HepG2 (cell line): Measurements from ENCODE around the gene RPS15A. TPM values are rescaled to one million over a fixed set of nuclear protein-coding genes. Genes with fewer than 3 reads are reported as not detected.

ENCODE experiments used
- ARNT2 ChIP-seq: sonication (generic); formaldehyde crosslinking; IDR thresholded peaks from 2 replicates; pipeline ENCODE4 v1.8.0; 2022; ENCODE audit warnings: mild to moderate bottlenecking, low read depth, missing genetic modification reagents, moderate library complexity
- CCAR2 ChIP-seq: fragments of 200-400 bp; formaldehyde crosslinking; optimal IDR thresholded peaks from 2 replicates; pipeline ENCODE3; 2018; ENCODE audit warnings: low read depth, mild to moderate bottlenecking, low read length, moderate library complexity
- DNMT3B ChIP-seq: conservative IDR thresholded peaks from 2 replicates; pipeline ENCODE4 v1.6.1; 2016; ENCODE audit warnings: missing biosample characterization, control low read depth
- FOXO1 ChIP-seq: sonication (generic); formaldehyde crosslinking; IDR thresholded peaks from 2 replicates; pipeline ENCODE4 v1.4.0; 2020; ENCODE audit warnings: missing genetic modification reagents
- KAT7 ChIP-seq: IDR thresholded peaks from 2 replicates; pipeline ENCODE4 v1.6.1; 2018; ENCODE audit warnings: borderline replicate concordance, missing compliant biosample characterization
- KMT2A ChIP-seq: sonication (generic); formaldehyde crosslinking; IDR thresholded peaks from 2 replicates; pipeline ENCODE4 v1.4.0; 2020; ENCODE audit warnings: missing genetic modification reagents
- MEF2D ChIP-seq: sonication (generic); formaldehyde crosslinking; IDR thresholded peaks from 2 replicates; pipeline ENCODE4 v1.5.1; 2020; ENCODE audit warnings: mild to moderate bottlenecking, missing genetic modification reagents
- MXI1 ChIP-seq: IDR thresholded peaks from 3 replicates; pipeline ENCODE4 v1.6.1; 2012; ENCODE audit warnings: low read depth, low read length, inconsistent platforms, borderline replicate concordance
- NCOA2 ChIP-seq: sonication (generic); formaldehyde crosslinking; IDR thresholded peaks from 2 replicates; pipeline ENCODE4 v1.8.0; 2022; ENCODE audit warnings: inconsistent platforms
- NFKBIZ ChIP-seq: IDR thresholded peaks from 2 replicates; pipeline ENCODE4 v1.6.1; 2018; ENCODE audit warnings: missing genetic modification reagents, missing compliant biosample characterization
- POLR2A ChIP-seq, 2 experiments: IDR thresholded peaks; 2 replicates each; pipeline ENCODE4 v1.6.1; 2011; ENCODE audit warnings: low read depth in 2 of 2, low read length in 2 of 2, mild to moderate bottlenecking in 1 of 2, moderate library complexity in 1 of 2; ENCODE audit not compliant: insufficient read depth in 1 of 2
- POLR2G ChIP-seq: fragments of 200-400 bp; formaldehyde crosslinking; IDR thresholded peaks from 2 replicates; pipeline ENCODE4 v1.6.1; 2018; ENCODE audit warnings: mild to moderate bottlenecking, low read depth, low read length, moderate library complexity
- SIX1 ChIP-seq: sonication (generic); formaldehyde crosslinking; IDR thresholded peaks from 2 replicates; pipeline ENCODE4 v1.4.0; 2020; ENCODE audit warnings: missing genetic modification reagents, borderline replicate concordance
- THYN1 ChIP-seq: sonication (generic); formaldehyde crosslinking; IDR thresholded peaks from 2 replicates; pipeline ENCODE4 v1.8.1; 2023; ENCODE audit warnings: low read depth, mild to moderate bottlenecking, moderate library complexity, missing genetic modification reagents, borderline replicate concordance
- ZNF143 ChIP-seq: sonication (generic); formaldehyde crosslinking; IDR thresholded peaks from 2 replicates; pipeline ENCODE4 v1.4.0; 2020; ENCODE audit warnings: missing genetic modification reagents
- ZNF333 ChIP-seq: sonication (generic); formaldehyde crosslinking; IDR thresholded peaks from 2 replicates; pipeline ENCODE4 v1.4.0; 2020; ENCODE audit warnings: mild to moderate bottlenecking, missing genetic modification reagents, borderline replicate concordance
- ZNF558 ChIP-seq: sonication (generic); formaldehyde crosslinking; IDR thresholded peaks from 2 replicates; pipeline ENCODE4 v1.9.0; 2022; ENCODE audit warnings: mild to moderate bottlenecking, missing genetic modification reagents, borderline replicate concordance
- ZNF567 ChIP-seq: sonication (generic); formaldehyde crosslinking; IDR thresholded peaks from 2 replicates; pipeline ENCODE4 v1.8.1; 2023; ENCODE audit warnings: mild to moderate bottlenecking, missing genetic modification reagents, borderline replicate concordance
- ZNF605 ChIP-seq: sonication (generic); formaldehyde crosslinking; IDR thresholded peaks from 2 replicates; pipeline ENCODE4 v1.8.0; 2022; ENCODE audit warnings: mild to moderate bottlenecking, missing genetic modification reagents
- ZNF616 ChIP-seq: sonication (generic); formaldehyde crosslinking; IDR thresholded peaks from 2 replicates; pipeline ENCODE4 v1.5.0; 2020; ENCODE audit warnings: low read depth, mild to moderate bottlenecking, missing genetic modification reagents
- polyA plus RNA-seq, 8 experiments: library from polyadenylated mRNA; depleted of rRNA in 3 of 8; stranded (reverse) in 7 of 8; unstranded in 1 of 8; fragments of >200 nt; fragmentation: Illumina TruSeq in 4 of 8; extraction: Trizol in 4 of 8; gene quantifications; 2 replicates each; pipeline versions ENCODE4 v1.2.1 to v1.2.3, GENCODE V29; 2011 to 2016; ENCODE audit warnings: low read depth in 4 of 8, missing spikeins in 1 of 8, mixed read lengths in 1 of 8; ENCODE audit not compliant: insufficient read depth in 1 of 8
- total RNA-seq, 5 experiments: library from RNA; depleted of rRNA; stranded (reverse); fragments of >200 nt; fragmentation: Illumina TruSeq; extraction: Trizol; gene quantifications; 2 replicates each; pipeline ENCODE4 v1.2.3, GENCODE V29; 2016; ENCODE audit warnings: low read depth in 1 of 5
- TF ChIP-seq, protein P1 (sequence below): sonication (generic); formaldehyde crosslinking; IDR thresholded peaks from 2 replicates; pipeline ENCODE4 v1.5.1; 2020; ENCODE audit warnings: mild to moderate bottlenecking, moderate library complexity, missing genetic modification reagents
- TF ChIP-seq, protein P2 (sequence below): sonication (generic); formaldehyde crosslinking; IDR thresholded peaks from 2 replicates; pipeline ENCODE4 v1.8.0; 2022; ENCODE audit warnings: missing genetic modification reagents, mild to moderate bottlenecking, moderate library complexity, borderline replicate concordance
- TF ChIP-seq, protein P3 (sequence below): sonication (generic); formaldehyde crosslinking; IDR thresholded peaks from 2 replicates; pipeline ENCODE4 v1.5.0; 2020; ENCODE audit warnings: missing genetic modification reagents
- TF ChIP-seq, protein P4 (sequence below): IDR thresholded peaks from 2 replicates; pipeline ENCODE4 v1.6.1; 2018; ENCODE audit warnings: missing genetic modification reagents

The RPS15A gene
- total and polyA plus RNA-seq, 2 of the 13 experiments (the other 11 are each of a cell fraction or from before 2014, with no cell fraction given) = 5,489 to 9,457 TPM

DNA sequence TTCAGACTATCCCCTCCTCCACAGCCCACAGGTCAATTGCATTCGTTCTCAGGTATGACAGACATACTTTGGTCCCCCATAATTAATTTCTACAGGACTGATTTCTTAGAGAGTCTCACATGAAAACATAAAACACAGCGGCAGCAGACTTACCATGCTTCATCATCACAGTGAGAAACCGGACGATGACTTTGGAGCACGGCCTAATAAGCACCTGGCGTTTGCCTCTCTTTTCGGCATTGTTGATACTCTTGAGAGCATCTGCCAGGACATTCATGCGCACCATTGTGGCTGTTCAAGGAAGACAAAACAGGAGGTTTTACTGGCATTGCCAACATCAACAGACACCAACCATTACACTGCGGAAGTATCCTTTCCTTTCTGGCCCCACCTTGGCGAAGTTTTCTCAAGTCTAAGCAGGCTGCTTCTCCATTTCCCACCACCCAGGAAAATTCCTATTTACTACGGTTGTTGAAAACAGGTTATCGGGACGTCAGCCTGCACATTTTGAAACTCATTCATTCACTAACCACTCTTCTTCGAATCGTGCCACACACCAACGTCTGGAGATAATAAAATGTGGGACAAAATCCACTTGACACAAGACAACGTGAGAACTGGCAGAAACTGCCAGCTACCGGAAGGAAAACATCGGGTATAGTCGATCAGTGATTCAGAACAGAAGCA, 1.2 kb downstream of the RPS15A start (continued):
- TF ChIP-seq THYN1 (CRISPR knock-in tag) = peak; percentile 93; the same call in 1 of the 2 replicates
- TF ChIP-seq KMT2A (CRISPR knock-in tag) = 0 out of 2 replicates have a peak, but pooled peaks have one; percentile 23
- TF ChIP-seq, protein P1, sequence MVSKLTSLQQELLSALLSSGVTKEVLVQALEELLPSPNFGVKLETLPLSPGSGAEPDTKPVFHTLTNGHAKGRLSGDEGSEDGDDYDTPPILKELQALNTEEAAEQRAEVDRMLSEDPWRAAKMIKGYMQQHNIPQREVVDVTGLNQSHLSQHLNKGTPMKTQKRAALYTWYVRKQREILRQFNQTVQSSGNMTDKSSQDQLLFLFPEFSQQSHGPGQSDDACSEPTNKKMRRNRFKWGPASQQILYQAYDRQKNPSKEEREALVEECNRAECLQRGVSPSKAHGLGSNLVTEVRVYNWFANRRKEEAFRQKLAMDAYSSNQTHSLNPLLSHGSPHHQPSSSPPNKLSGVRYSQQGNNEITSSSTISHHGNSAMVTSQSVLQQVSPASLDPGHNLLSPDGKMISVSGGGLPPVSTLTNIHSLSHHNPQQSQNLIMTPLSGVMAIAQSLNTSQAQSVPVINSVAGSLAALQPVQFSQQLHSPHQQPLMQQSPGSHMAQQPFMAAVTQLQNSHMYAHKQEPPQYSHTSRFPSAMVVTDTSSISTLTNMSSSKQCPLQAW (CRISPR knock-in tag) = 0 out of 2 replicates have a peak, but pooled peaks have one; percentile 22
- TF ChIP-seq ARNT2 (CRISPR knock-in tag) = peak; percentile 43; the same call in 1 of the 2 replicates
- 0 out of 2 replicates have a peak, but pooled peaks have one; percentile 27 for TF ChIP-seq NFKBIZ (CRISPR knock-in tag)
- no peak for TF ChIP-seq SIX1 (CRISPR knock-in tag)
- TF ChIP-seq DNMT3B (CRISPR knock-in tag) = 0 out of 2 replicates have a peak, but pooled peaks have one; percentile 7
- TF ChIP-seq, protein P2, sequence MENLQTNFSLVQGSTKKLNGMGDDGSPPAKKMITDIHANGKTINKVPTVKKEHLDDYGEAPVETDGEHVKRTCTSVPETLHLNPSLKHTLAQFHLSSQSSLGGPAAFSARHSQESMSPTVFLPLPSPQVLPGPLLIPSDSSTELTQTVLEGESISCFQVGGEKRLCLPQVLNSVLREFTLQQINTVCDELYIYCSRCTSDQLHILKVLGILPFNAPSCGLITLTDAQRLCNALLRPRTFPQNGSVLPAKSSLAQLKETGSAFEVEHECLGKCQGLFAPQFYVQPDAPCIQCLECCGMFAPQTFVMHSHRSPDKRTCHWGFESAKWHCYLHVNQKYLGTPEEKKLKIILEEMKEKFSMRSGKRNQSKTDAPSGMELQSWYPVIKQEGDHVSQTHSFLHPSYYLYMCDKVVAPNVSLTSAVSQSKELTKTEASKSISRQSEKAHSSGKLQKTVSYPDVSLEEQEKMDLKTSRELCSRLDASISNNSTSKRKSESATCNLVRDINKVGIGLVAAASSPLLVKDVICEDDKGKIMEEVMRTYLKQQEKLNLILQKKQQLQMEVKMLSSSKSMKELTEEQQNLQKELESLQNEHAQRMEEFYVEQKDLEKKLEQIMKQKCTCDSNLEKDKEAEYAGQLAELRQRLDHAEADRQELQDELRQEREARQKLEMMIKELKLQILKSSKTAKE (CRISPR knock-in tag) = no peak
- peak; percentile 4; the same call in 1 of the 2 replicates for TF ChIP-seq KAT7
- no peak for TF ChIP-seq CCAR2
- TF ChIP-seq ZNF616 = no peak
- TF ChIP-seq ZNF333 (CRISPR knock-in tag) = 0 out of 2 replicates have a peak, but pooled peaks have one; percentile 47
- TF ChIP-seq POLR2A (IDR thresholded peaks at IDR 0.05; ENCODE audit: insufficient read depth in 1 of 2, low read depth in 2 of 2, low read length in 2 of 2) = 0 out of 4 replicates have a peak, but pooled peaks of 1 of the 2 experiments have one; percentile 37
- TF ChIP-seq POLR2G = peak; percentile 36; the same call in 1 of the 2 replicates
- TF ChIP-seq, protein P3, sequence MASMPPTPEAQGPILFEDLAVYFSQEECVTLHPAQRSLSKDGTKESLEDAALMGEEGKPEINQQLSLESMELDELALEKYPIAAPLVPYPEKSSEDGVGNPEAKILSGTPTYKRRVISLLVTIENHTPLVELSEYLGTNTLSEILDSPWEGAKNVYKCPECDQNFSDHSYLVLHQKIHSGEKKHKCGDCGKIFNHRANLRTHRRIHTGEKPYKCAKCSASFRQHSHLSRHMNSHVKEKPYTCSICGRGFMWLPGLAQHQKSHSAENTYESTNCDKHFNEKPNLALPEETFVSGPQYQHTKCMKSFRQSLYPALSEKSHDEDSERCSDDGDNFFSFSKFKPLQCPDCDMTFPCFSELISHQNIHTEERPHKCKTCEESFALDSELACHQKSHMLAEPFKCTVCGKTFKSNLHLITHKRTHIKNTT (CRISPR knock-in tag) = no peak
- TF ChIP-seq ZNF567 (CRISPR knock-in tag) = 0 out of 2 replicates have a peak, but pooled peaks have one; percentile 55
- peak; percentile 81; the same call in 1 of the 2 replicates for TF ChIP-seq ZNF605 (CRISPR knock-in tag)
- peak; percentile 47; the same call in 1 of the 2 replicates for TF ChIP-seq ZNF143
- no peak for TF ChIP-seq ZNF558 (CRISPR knock-in tag)
- 0 out of 2 replicates have a peak, but pooled peaks have one; percentile 3 for TF ChIP-seq NCOA2 (CRISPR knock-in tag)
- no peak for TF ChIP-seq MEF2D (CRISPR knock-in tag)
- TF ChIP-seq FOXO1 (CRISPR knock-in tag) = no peak
- TF ChIP-seq, protein P4, sequence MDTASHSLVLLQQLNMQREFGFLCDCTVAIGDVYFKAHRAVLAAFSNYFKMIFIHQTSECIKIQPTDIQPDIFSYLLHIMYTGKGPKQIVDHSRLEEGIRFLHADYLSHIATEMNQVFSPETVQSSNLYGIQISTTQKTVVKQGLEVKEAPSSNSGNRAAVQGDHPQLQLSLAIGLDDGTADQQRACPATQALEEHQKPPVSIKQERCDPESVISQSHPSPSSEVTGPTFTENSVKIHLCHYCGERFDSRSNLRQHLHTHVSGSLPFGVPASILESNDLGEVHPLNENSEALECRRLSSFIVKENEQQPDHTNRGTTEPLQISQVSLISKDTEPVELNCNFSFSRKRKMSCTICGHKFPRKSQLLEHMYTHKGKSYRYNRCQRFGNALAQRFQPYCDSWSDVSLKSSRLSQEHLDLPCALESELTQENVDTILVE (CRISPR knock-in tag) = 0 out of 2 replicates have a peak, but pooled peaks have one; percentile 15
- peak; percentile 57; the same call in 1 of the 3 replicates for TF ChIP-seq MXI1
